A549 (cell line): ENCODE measurements around the gene MR1. TPM values are rescaled to one million over a fixed set of nuclear protein-coding genes. Genes with fewer than 3 reads are reported as not detected.

Experiments used
- ATAC-seq, 2 experiments: fragments of 200-7000 bp in 1 of 2; fragments of >200 bp in 1 of 2; cut with Nextera tagmentation in 1 of 2; cut with Tn5 transposase in 1 of 2; 3 replicates each; pipeline versions ENCODE4 v1.8.0 to v1.9.1; 2018 to 2020; ENCODE audit warnings: mild to moderate bottlenecking in 1 of 2, moderate library complexity in 1 of 2
- CTCF ChIA-PET: fragments of 300-600 bp; sonication (Branson Sonifier 250); formaldehyde crosslinking; extraction: SDS; loops from one replicate; lab custom pipeline; 2021; ENCODE audit warnings: antibody characterized with exemption, inconsistent platforms; lab: Yijun Ruan, JAX
- POLR2A ChIA-PET: fragments of 350-600 bp; formaldehyde crosslinking; extraction: SDS; loops from one replicate; lab custom pipeline; 2021; ENCODE audit warnings: antibody characterized with exemption, inconsistent platforms; lab: Yijun Ruan, JAX
- DNase-seq, 2 experiments: peaks; one replicate each; pipeline versions ENCODE4 v3.0.0 to v3.0.0-alpha.2; 2011 to 2016; ENCODE audit warnings: low read depth in 1 of 2, low spot score in 1 of 2
- FAIRE-seq: peaks from 2 replicates; lab custom pipeline; 2011; peaks lifted over from hg19 to GRCh38; lab: Jason Lieb, UNC
- H3K27ac ChIP-seq, 2 experiments: fragments of >200 bp; sonication (Bioruptor Twin); formaldehyde crosslinking; 3 replicates each; pipeline ENCODE4 v1.5.1; 2016 to 2017
- H3K4me1 ChIP-seq: fragments of >200 bp; sonication (Bioruptor Twin); formaldehyde crosslinking; 3 replicates; pipeline ENCODE4 v1.6.1; 2016
- H3K4me2 ChIP-seq: fragments of >200 bp; sonication (Bioruptor Twin); formaldehyde crosslinking; 3 replicates; pipeline ENCODE4 v1.6.1; 2016
- H3K4me3 ChIP-seq: fragments of >200 bp; sonication (Bioruptor Twin); formaldehyde crosslinking; 3 replicates; pipeline ENCODE4 v1.5.1; 2016
- H3K9me3 ChIP-seq: fragments of >200 bp; sonication (Bioruptor Twin); formaldehyde crosslinking; 3 replicates; pipeline ENCODE4 v1.6.1; 2016
- CEBPB ChIP-seq, 2 experiments: fragments of >200 bp in 1 of 2; sonication (Bioruptor Twin) in 1 of 2; formaldehyde crosslinking in 1 of 2; IDR thresholded peaks; 2 replicates each; pipeline ENCODE4 v1.6.1; 2012 to 2016
- CHD2 ChIP-seq: fragments of 150-350 bp; IDR thresholded peaks from 2 replicates; pipeline ENCODE4 v1.6.1; 2014; ENCODE audit warnings: low read length; ENCODE audit not compliant: partially characterized antibody
- CHD4 ChIP-seq: fragments of 200-600 bp; sonication (generic); IDR thresholded peaks from 2 replicates; pipeline ENCODE4 v1.6.1; 2016; ENCODE audit warnings: antibody characterized with exemption, mild to moderate bottlenecking, borderline replicate concordance
- FOSB ChIP-seq: fragments of 250-450 bp; sonication (Bioruptor Pico); IDR thresholded peaks from 2 replicates; pipeline ENCODE4 v1.5.0; 2020; ENCODE audit warnings: mild to moderate bottlenecking, moderate library complexity
- FOXS1 ChIP-seq: fragments of 250-450 bp; sonication (Bioruptor Pico); IDR thresholded peaks from 2 replicates; pipeline ENCODE4 v1.5.0; 2020; ENCODE audit warnings: mild to moderate bottlenecking, moderate library complexity
- HOXB5 ChIP-seq: fragments of 250-450 bp; sonication (Bioruptor Pico); IDR thresholded peaks from 2 replicates; pipeline ENCODE4 v1.5.0; 2020; ENCODE audit warnings: mild to moderate bottlenecking, moderate library complexity
- JUN ChIP-seq, 2 experiments: fragments of >200 bp; sonication (Bioruptor Twin); formaldehyde crosslinking; IDR thresholded peaks; 2 replicates in 1 of 2; 3 replicates in 1 of 2; pipeline ENCODE4 v1.6.1; 2016 to 2017
- MAFK ChIP-seq: fragments of 450-650 bp; IDR thresholded peaks from 2 replicates; pipeline ENCODE4 v1.6.1; 2014; ENCODE audit not compliant: partially characterized antibody
- MAZ ChIP-seq: fragments of 150-350 bp; IDR thresholded peaks from 2 replicates; pipeline ENCODE4 v1.6.1; 2014; ENCODE audit warnings: antibody characterized with exemption, low read depth, low read length, borderline replicate concordance
- MYC ChIP-seq: IDR thresholded peaks from 2 replicates; pipeline ENCODE4 v1.6.1; 2012; ENCODE audit warnings: mild to moderate bottlenecking, inconsistent platforms, low read length, improper control_type of control experiment, borderline replicate concordance
- PHF8 ChIP-seq: fragments of 200-600 bp; sonication (generic); IDR thresholded peaks from 2 replicates; pipeline ENCODE4 v1.6.1; 2016; ENCODE audit warnings: low read depth, mild to moderate bottlenecking, antibody characterized with exemption, moderate library complexity, borderline replicate concordance
- POLR2AphosphoS2 ChIP-seq: conservative IDR thresholded peaks from 2 replicates; pipeline ENCODE4 v1.6.1; 2012; ENCODE audit warnings: low read length, improper control_type of control experiment, inconsistent platforms
- SREBF2 ChIP-seq: fragments of 450-650 bp; IDR thresholded peaks from 2 replicates; pipeline ENCODE4 v1.6.1; 2014; ENCODE audit warnings: mild to moderate bottlenecking, moderate library complexity
- TFCP2L1 ChIP-seq: fragments of 250-450 bp; sonication (Bioruptor Pico); IDR thresholded peaks from 2 replicates; pipeline ENCODE4 v1.5.0; 2021; ENCODE audit warnings: mild to moderate bottlenecking
- ZC3H11A ChIP-seq: fragments of 450-650 bp; IDR thresholded peaks from 2 replicates; pipeline ENCODE4 v1.6.1; 2014; ENCODE audit warnings: antibody characterized with exemption, mild to moderate bottlenecking
- WGBS: methylation state at CpG from one replicate; pipeline ENCODE4 v1.1.6; 2017; ENCODE audit errors: missing lambda C conversion rate; 5-methylcytosine and 5-hydroxymethylcytosine counted together
- polyA plus RNA-seq, 4 experiments: library from polyadenylated mRNA; depleted of rRNA in 3 of 4; stranded (reverse); fragments of >200 nt; fragmentation: RNase III in 1 of 4; extraction: RNeasy Plus Mini Kit Qiagen cat#74134 plus additional on column Dnase treatment in 1 of 4; gene quantifications; 2 replicates in 3 of 4; 3 replicates in 1 of 4; pipeline ENCODE4 v1.2.3, GENCODE V29; 2011 to 2017
- TF ChIP-seq, protein P1 (sequence below): fragments of >200 bp; sonication (Bioruptor Twin); formaldehyde crosslinking; IDR thresholded peaks from 3 replicates; pipeline ENCODE4 v1.5.1; 2016
- TF ChIP-seq, protein P2 (sequence below): fragments of 250-450 bp; sonication (Bioruptor Pico); IDR thresholded peaks from 2 replicates; pipeline ENCODE4 v1.5.0; 2021; ENCODE audit warnings: mild to moderate bottlenecking, moderate library complexity, borderline replicate concordance
- TF ChIP-seq, protein P3 (sequence below): IDR thresholded peaks from 2 replicates; pipeline ENCODE4 v1.6.1; 2012

Gene MR1
- polyA plus RNA-seq, 2 of the 4 experiments (the other 2 are of a cell fraction) = 8.3 to 17.2 TPM

DNA sequence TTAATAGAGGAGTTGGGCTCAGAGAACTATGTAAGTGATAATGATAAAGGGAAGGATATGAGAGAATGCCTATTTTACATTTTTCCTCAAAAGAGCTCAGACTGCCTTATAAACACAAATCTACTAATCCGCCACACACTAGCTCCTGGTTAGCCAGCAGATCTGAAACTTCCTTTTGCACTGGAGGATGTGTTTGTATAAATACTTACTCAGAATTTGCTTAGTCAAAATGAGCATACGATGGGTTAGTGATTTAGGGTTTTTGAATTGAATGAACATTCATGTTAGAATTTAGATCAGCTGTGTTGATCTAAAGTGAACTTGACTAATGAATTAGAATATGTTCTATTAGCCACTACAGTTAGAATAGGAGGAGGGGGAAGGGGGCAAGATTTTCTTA is 45.6 kb downstream of the MR1 start (continued):
- TF ChIP-seq, protein P1, sequence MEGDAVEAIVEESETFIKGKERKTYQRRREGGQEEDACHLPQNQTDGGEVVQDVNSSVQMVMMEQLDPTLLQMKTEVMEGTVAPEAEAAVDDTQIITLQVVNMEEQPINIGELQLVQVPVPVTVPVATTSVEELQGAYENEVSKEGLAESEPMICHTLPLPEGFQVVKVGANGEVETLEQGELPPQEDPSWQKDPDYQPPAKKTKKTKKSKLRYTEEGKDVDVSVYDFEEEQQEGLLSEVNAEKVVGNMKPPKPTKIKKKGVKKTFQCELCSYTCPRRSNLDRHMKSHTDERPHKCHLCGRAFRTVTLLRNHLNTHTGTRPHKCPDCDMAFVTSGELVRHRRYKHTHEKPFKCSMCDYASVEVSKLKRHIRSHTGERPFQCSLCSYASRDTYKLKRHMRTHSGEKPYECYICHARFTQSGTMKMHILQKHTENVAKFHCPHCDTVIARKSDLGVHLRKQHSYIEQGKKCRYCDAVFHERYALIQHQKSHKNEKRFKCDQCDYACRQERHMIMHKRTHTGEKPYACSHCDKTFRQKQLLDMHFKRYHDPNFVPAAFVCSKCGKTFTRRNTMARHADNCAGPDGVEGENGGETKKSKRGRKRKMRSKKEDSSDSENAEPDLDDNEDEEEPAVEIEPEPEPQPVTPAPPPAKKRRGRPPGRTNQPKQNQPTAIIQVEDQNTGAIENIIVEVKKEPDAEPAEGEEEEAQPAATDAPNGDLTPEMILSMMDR = no peak
- no peak for TF ChIP-seq CHD2
- TF ChIP-seq SREBF2 = no peak
- no peak for TF ChIP-seq MYC
- TF ChIP-seq TFCP2L1 = no peak
- TF ChIP-seq, all 56 proteins: peak for 0

DNA sequence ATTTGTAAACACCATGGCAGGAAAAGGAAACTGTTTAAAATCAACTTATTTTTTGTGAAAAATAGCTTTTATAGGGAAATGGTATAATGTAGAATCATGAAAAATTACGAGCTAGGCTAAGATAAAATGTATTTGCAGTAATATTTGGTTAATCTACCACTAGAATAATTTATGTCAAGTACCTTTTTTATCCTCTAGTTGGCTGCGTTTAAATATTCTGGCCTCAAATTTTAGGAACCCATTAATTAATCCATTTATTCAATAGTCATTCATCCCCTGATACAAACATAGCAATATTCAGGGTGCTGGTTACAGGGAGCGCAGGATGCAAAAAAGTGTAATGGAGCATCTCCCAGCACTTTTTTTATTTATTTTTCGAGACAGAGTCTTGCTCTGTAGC is 46.1 kb downstream of the MR1 start:
- Histone ChIP-seq H3K27ac (peak overlapping the region; percentile 16 to 87; a peak in 4 of 6 replicates), H3K4me2 (peak overlapping the region; percentile 66; the same call in 2 of the 3 replicates), H3K9me3 (no peaks in the 10 kb centered on the region), H3K4me1 (peaks cover 72% of the 10 kb centered on the region), H3K4me3 (no peak overlapping the region)
- FAIRE-seq (no peak), ATAC-seq (no peak), DNase-seq (no peak)
- ChIA-PET CTCF (interaction anchor here (0.6 to 3.9 kb wide), 8 partner anchors 12 to 345 kb away, joined by 3 to 41 read pairs (median 4); no protein-coding TSS in a partner anchor), POLR2A (interaction anchor here (0.9 to 2.6 kb wide), 4 partner anchors 9 to 58 kb away, joined by 3 to 8 read pairs (median 5); no protein-coding TSS in a partner anchor)
- WGBS = 84% methylated on average over 4 of the region's 4 CpGs
- no peak for TF ChIP-seq MAFK
- TF ChIP-seq ZC3H11A = no peak
- no peak for TF ChIP-seq POLR2AphosphoS2
- TF ChIP-seq, protein P1 = no peak
- TF ChIP-seq FOXS1 (CRISPR knock-in tag) = no peak
- no peak for TF ChIP-seq CHD4
- TF ChIP-seq FOSB (CRISPR knock-in tag) = no peak
- TF ChIP-seq CEBPB (IDR thresholded peaks at IDR 0.05) = no peak
- TF ChIP-seq MAZ = no peak
- no peak for TF ChIP-seq MYC
- TF ChIP-seq, protein P2, sequence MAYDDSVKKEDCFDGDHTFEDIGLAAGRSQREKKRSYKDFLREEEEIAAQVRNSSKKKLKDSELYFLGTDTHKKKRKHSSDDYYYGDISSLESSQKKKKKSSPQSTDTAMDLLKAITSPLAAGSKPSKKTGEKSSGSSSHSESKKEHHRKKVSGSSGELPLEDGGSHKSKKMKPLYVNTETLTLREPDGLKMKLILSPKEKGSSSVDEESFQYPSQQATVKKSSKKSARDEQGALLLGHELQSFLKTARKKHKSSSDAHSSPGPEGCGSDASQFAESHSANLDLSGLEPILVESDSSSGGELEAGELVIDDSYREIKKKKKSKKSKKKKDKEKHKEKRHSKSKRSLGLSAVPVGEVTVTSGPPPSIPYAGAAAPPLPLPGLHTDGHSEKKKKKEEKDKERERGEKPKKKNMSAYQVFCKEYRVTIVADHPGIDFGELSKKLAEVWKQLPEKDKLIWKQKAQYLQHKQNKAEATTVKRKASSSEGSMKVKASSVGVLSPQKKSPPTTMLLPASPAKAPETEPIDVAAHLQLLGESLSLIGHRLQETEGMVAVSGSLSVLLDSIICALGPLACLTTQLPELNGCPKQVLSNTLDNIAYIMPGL (CRISPR knock-in tag) = no peak
- no peak for TF ChIP-seq HOXB5 (CRISPR knock-in tag)
- TF ChIP-seq PHF8 = no peak
- TF ChIP-seq JUN (IDR thresholded peaks at IDR 0.05) = no peak
- TF ChIP-seq, protein P3, sequence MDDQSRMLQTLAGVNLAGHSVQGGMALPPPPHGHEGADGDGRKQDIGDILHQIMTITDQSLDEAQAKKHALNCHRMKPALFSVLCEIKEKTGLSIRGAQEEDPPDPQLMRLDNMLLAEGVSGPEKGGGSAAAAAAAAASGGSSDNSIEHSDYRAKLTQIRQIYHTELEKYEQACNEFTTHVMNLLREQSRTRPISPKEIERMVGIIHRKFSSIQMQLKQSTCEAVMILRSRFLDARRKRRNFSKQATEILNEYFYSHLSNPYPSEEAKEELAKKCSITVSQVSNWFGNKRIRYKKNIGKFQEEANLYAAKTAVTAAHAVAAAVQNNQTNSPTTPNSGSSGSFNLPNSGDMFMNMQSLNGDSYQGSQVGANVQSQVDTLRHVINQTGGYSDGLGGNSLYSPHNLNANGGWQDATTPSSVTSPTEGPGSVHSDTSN = no peak
